ENCODE measurements around the gene CISTR.

- TF ChIP-seq GATA2 (IDR thresholded peaks at IDR 0.05; ENCODE audit: low read depth, low read length) (no peak), GATA3 (IDR thresholded peaks at IDR 0.05; ENCODE audit: low read depth, low read length) (no peak)
Measured at GRCh38 chr12:53706080-53706479, 45.7 kb downstream of the CISTR start.
